HG02610 (cell line): ENCODE measurements around the gene SLC24A3.

Experiments used
- ATAC-seq: cut with Tn5 transposase; IDR thresholded peaks from one replicate; pipeline ENCODE4 v1.9.1; 2021; ENCODE audit warnings: mild to moderate bottlenecking, moderate library complexity; ENCODE audit not compliant: unreplicated experiment

Gene SLC24A3

GRCh38 chr20:19451231-19451922 lies 238.9 kb downstream of the SLC24A3 start:
- no peak for ATAC-seq

- ATAC-seq = no peak
These were observed 239.5 kb downstream of the SLC24A3 start for GRCh38 chr20:19451923-19452295.

- ATAC-seq = no peak
These were observed 241.0 kb downstream of the SLC24A3 start for GRCh38 chr20:19453410-19453809.

- no peak for ATAC-seq
These were observed 241.4 kb downstream of the SLC24A3 start for GRCh38 chr20:19453862-19454261.

- ATAC-seq = no peak
These were observed 244.4 kb downstream of the SLC24A3 start for GRCh38 chr20:19456595-19457395.

GRCh38 chr20:19457611-19458010 lies 245.2 kb downstream of the SLC24A3 start:
- ATAC-seq = no peak

GRCh38 chr20:19460386-19460785 lies 247.9 kb downstream of the SLC24A3 start:
- ATAC-seq = no peak

GRCh38 chr20:19462491-19462890 lies 250.0 kb downstream of the SLC24A3 start:
- ATAC-seq = no peak

- no peak for ATAC-seq
These were observed 251.2 kb downstream of the SLC24A3 start for GRCh38 chr20:19463597-19463996.

GRCh38 chr20:19465536-19465935 lies 253.1 kb downstream of the SLC24A3 start:
- ATAC-seq = no peak

- ATAC-seq = no peak
These were observed 253.9 kb downstream of the SLC24A3 start for GRCh38 chr20:19466206-19466928.

GRCh38 chr20:19473216-19473921 lies 260.9 kb downstream of the SLC24A3 start:
- no peak for ATAC-seq

GRCh38 chr20:19473922-19474286 lies 261.5 kb downstream of the SLC24A3 start:
- ATAC-seq = no peak

- ATAC-seq = no peak
These were observed 266.0 kb downstream of the SLC24A3 start for GRCh38 chr20:19478320-19478895.

GRCh38 chr20:19482726-19483125 lies 270.3 kb downstream of the SLC24A3 start:
- ATAC-seq = no peak

- ATAC-seq = no peak
These were observed 270.9 kb downstream of the SLC24A3 start for GRCh38 chr20:19483309-19483708.

- ATAC-seq = no peak
These were observed 274.0 kb downstream of the SLC24A3 start for GRCh38 chr20:19486446-19486845.

- no peak for ATAC-seq
These were observed 275.0 kb downstream of the SLC24A3 start for GRCh38 chr20:19487420-19487819.

- ATAC-seq = no peak
These were observed 278.8 kb downstream of the SLC24A3 start for GRCh38 chr20:19491241-19491640.

GRCh38 chr20:19492116-19492515 lies 279.7 kb downstream of the SLC24A3 start:
- no peak for ATAC-seq
